H9 (cell line): ENCODE measurements around the gene SLC39A1. TPM values are rescaled to one million over a fixed set of nuclear protein-coding genes. Genes with fewer than 3 reads are reported as not detected.

Experiments
- DNase-seq: peaks from one replicate; pipeline ENCODE4 v3.0.0-alpha.2; 2017
- H2AFZ ChIP-seq: one replicate; pipeline ENCODE4 v1.6.1; 2013; ENCODE audit warnings: mild to moderate bottlenecking, low read length, control low read depth, moderate library complexity
- H2AK5ac ChIP-seq: 2 replicates; pipeline ENCODE4 v1.6.1; 2013; ENCODE audit warnings: low read length, control low read depth, mixed read lengths; ENCODE audit not compliant: insufficient read length
- H2BK120ac ChIP-seq: one replicate; pipeline ENCODE4 v1.6.1; 2013; ENCODE audit warnings: low read depth, mild to moderate bottlenecking, low read length, control low read depth, inconsistent platforms; ENCODE audit not compliant: poor library complexity, severe bottlenecking
- H2BK12ac ChIP-seq: 2 replicates; pipeline ENCODE4 v1.6.1; 2013; ENCODE audit warnings: low read length, control low read depth, mixed read lengths, low read depth; ENCODE audit not compliant: insufficient read length
- H2BK15ac ChIP-seq: 2 replicates; pipeline ENCODE4 v1.6.1; 2013; ENCODE audit warnings: low read depth, low read length, control low read depth
- H2BK20ac ChIP-seq: one replicate; pipeline ENCODE4 v1.6.1; 2013; ENCODE audit warnings: low read depth, mild to moderate bottlenecking, low read length, control low read depth, inconsistent platforms; ENCODE audit not compliant: poor library complexity, severe bottlenecking
- H2BK5ac ChIP-seq: 2 replicates; pipeline ENCODE4 v1.6.1; 2013; ENCODE audit warnings: low read length, control low read depth, mixed read lengths; ENCODE audit not compliant: insufficient read length
- H3K14ac ChIP-seq: 2 replicates; pipeline ENCODE4 v1.6.1; 2013; ENCODE audit warnings: low read length, control low read depth; ENCODE audit not compliant: insufficient read depth
- H3K18ac ChIP-seq: 2 replicates; pipeline ENCODE4 v1.6.1; 2013; ENCODE audit warnings: low read depth, mild to moderate bottlenecking, mixed read lengths, low read length, control low read depth; ENCODE audit not compliant: insufficient read length
- H3K23ac ChIP-seq: 2 replicates; pipeline ENCODE4 v1.6.1; 2013; ENCODE audit warnings: low read length, control low read depth, mixed read lengths, low read depth; ENCODE audit not compliant: insufficient read length
- H3K23me2 ChIP-seq: 2 replicates; pipeline ENCODE4 v1.6.1; 2013; ENCODE audit warnings: low read depth, mild to moderate bottlenecking, mixed read lengths, low read length, control low read depth; ENCODE audit not compliant: insufficient read length, poor library complexity, severe bottlenecking
- H3K27ac ChIP-seq: 2 replicates; pipeline ENCODE4 v1.5.1; 2013; ENCODE audit warnings: low read length, control low read depth, mixed read lengths, low read depth; ENCODE audit not compliant: insufficient read length
- H3K27me3 ChIP-seq: 2 replicates; pipeline ENCODE4 v1.6.1; 2013; ENCODE audit warnings: low read length, control low read depth, inconsistent platforms; ENCODE audit not compliant: insufficient read depth
- H3K4ac ChIP-seq: 2 replicates; pipeline ENCODE4 v1.6.1; 2013; ENCODE audit warnings: low read depth, mild to moderate bottlenecking, control low read depth, inconsistent platforms, low read length, moderate library complexity
- H3K4me1 ChIP-seq: 2 replicates; pipeline ENCODE4 v1.6.1; 2013; ENCODE audit warnings: low read length, control low read depth, inconsistent platforms; ENCODE audit not compliant: insufficient read depth
- H3K4me2 ChIP-seq: 2 replicates; pipeline ENCODE4 v1.6.1; 2013; ENCODE audit warnings: low read length, control low read depth, mixed read lengths; ENCODE audit not compliant: insufficient read length, insufficient read depth
- H3K56ac ChIP-seq: 2 replicates; pipeline ENCODE4 v1.6.1; 2013; ENCODE audit warnings: low read depth, mild to moderate bottlenecking, mixed read lengths, low read length, control low read depth; ENCODE audit not compliant: insufficient read length
- H3K79me1 ChIP-seq: 2 replicates; pipeline ENCODE4 v1.6.1; 2013; ENCODE audit warnings: low read depth, mild to moderate bottlenecking, moderate library complexity, low read length, control low read depth, inconsistent platforms; ENCODE audit not compliant: insufficient read depth, poor library complexity, severe bottlenecking
- H3K79me2 ChIP-seq: 2 replicates; pipeline ENCODE4 v1.6.1; 2013; ENCODE audit warnings: low read length, control low read depth, inconsistent platforms; ENCODE audit not compliant: insufficient read depth
- H3K9ac ChIP-seq: 2 replicates; pipeline ENCODE4 v1.6.1; 2013; ENCODE audit warnings: low read length, control low read depth, mixed read lengths; ENCODE audit not compliant: insufficient read length; ENCODE audit errors: extremely low read depth
- H3K9me3 ChIP-seq: one replicate; pipeline ENCODE4 v1.6.1; 2013; ENCODE audit warnings: low read depth, low read length, inconsistent platforms; ENCODE audit not compliant: control insufficient read depth
- H3T11ph ChIP-seq: one replicate; pipeline ENCODE4 v1.6.1; 2013; ENCODE audit warnings: mild to moderate bottlenecking, low read length, control low read depth, inconsistent platforms
- H4K20me1 ChIP-seq: one replicate; pipeline ENCODE4 v1.6.1; 2013; ENCODE audit not compliant: control insufficient read depth, insufficient read length, insufficient read depth
- H4K5ac ChIP-seq: 2 replicates; pipeline ENCODE4 v1.6.1; 2013; ENCODE audit warnings: low read depth, mild to moderate bottlenecking, mixed read lengths, low read length, control low read depth; ENCODE audit not compliant: insufficient read length
- H4K8ac ChIP-seq: replicated peaks from 2 replicates; pipeline ENCODE4 v1.6.1; 2013; ENCODE audit warnings: low read length, control low read depth, mixed read lengths, low read depth; ENCODE audit not compliant: insufficient read length
- H4K91ac ChIP-seq: 2 replicates; pipeline ENCODE4 v1.6.1; 2013; ENCODE audit warnings: low read depth, mild to moderate bottlenecking, moderate library complexity, mixed read lengths, low read length, control low read depth; ENCODE audit not compliant: insufficient read length
- H3K27ac Mint-ChIP-seq, 3 experiments: 2 replicates in 2 of 3; 3 replicates in 1 of 3; pipeline ENCODE4 v1.8.0; 2020 to 2021; ENCODE audit warnings: mixed read lengths in 3 of 3, mild to moderate bottlenecking in 1 of 3, moderate library complexity in 1 of 3
- H3K27me3 Mint-ChIP-seq: 2 replicates; pipeline ENCODE4 v1.8.0; 2021; ENCODE audit warnings: low read depth, mild to moderate bottlenecking, moderate library complexity, mixed read lengths
- H3K36me3 Mint-ChIP-seq, 3 experiments: 2 replicates in 2 of 3; 3 replicates in 1 of 3; pipeline ENCODE4 v1.8.0; 2020 to 2021; ENCODE audit warnings: low read depth in 3 of 3, mixed read lengths in 3 of 3; ENCODE audit not compliant: insufficient read depth in 1 of 3
- H3K4me1 Mint-ChIP-seq, 2 experiments: 2 replicates each; pipeline ENCODE4 v1.8.0; 2020; ENCODE audit warnings: mixed read lengths in 2 of 2
- H3K4me3 Mint-ChIP-seq, 2 experiments: 2 replicates in 1 of 2; 3 replicates in 1 of 2; pipeline ENCODE4 v1.8.0; 2020 to 2021; ENCODE audit warnings: mild to moderate bottlenecking in 2 of 2, mixed read lengths in 2 of 2, moderate library complexity in 1 of 2
- H3K9me3 Mint-ChIP-seq, 2 experiments: 2 replicates in 1 of 2; 3 replicates in 1 of 2; pipeline ENCODE4 v1.8.0; 2020; ENCODE audit warnings: mild to moderate bottlenecking in 2 of 2, mixed read lengths in 2 of 2, moderate library complexity in 1 of 2
- WGBS: extraction: QIAGEN DNeasy Blood & Tissue Kit; methylation state at CpG from one replicate; pipeline ENCODE4 v1.1.7; 2013; ENCODE audit warnings: missing lambda C conversion rate, low lambda C conversion rate, mixed read lengths; ENCODE audit not compliant: insufficient read length; ENCODE audit errors: extremely low coverage; 5-methylcytosine and 5-hydroxymethylcytosine counted together
- total RNA-seq: library from RNA; stranded (reverse); gene quantifications from 2 replicates; pipeline ENCODE4 v1.2.1, GENCODE V29; 2021
- TF ChIP-seq, protein P1 (sequence below): fragments of 200-600 bp; sonication (generic); conservative IDR thresholded peaks from 3 replicates; pipeline ENCODE4 v1.8.0; 2021; ENCODE audit warnings: antibody characterized with exemption, mild to moderate bottlenecking

SLC39A1 gene
- total RNA-seq, 1 experiment from 2014 or later, result 161 TPM

DNA sequence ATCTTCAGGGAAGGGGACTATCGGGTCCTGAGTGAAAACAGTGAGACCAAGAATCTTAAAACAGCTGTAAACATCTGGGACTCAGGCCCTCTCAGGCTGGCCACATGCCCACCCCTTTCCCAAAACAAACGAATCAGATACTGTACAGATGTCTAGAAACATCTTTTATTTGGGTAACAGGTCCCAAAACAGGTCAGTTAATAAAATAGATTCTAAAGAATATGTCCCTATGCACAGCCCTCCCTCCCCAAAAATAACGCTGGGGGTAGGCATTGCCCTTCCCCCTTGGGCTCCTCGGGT, 4.4 kb downstream of the SLC39A1 start:
- Histone ChIP-seq H2AFZ (no peak overlapping the region), H4K8ac (no peak overlapping the region), H4K20me1 (no peaks in the 10 kb centered on the region), H2BK120ac (no peak overlapping the region), H2BK5ac (no peak overlapping the region), H3K14ac (no peak overlapping the region), H3K79me2 (peaks cover 43% of the 10 kb centered on the region), H3K4me1 (no peaks in the 10 kb centered on the region), H2BK15ac (no peak overlapping the region), H4K5ac (no peak overlapping the region), H2AK5ac (no peak overlapping the region), H3K56ac (no peak overlapping the region), H3K9me3 (no peaks in the 10 kb centered on the region), H3T11ph (no peak overlapping the region), H2BK12ac (no peak overlapping the region), H3K79me1 (peaks cover 21% of the 10 kb centered on the region), H3K4me2 (peak overlapping the region; percentile 6), H3K27me3 (no peaks in the 10 kb centered on the region), H3K9ac (no peak overlapping the region), H3K23ac (no peak overlapping the region), H3K23me2 (peaks cover 25% of the 10 kb centered on the region), H3K18ac (no peak overlapping the region), H4K91ac (no peak overlapping the region), H2BK20ac (no peak overlapping the region), H3K27ac (no peak overlapping the region), H3K4ac (no peak overlapping the region)
- Mint-ChIP-seq H3K27ac (peak overlapping the region; percentile 7 to 90 (median 87)), H3K4me3 (peak overlapping the region; percentile 99 to 100), H3K27me3 (no peaks in the 10 kb centered on the region), H3K36me3 (peaks cover 27 to 42% (median 29%) of the 10 kb centered on the region in 3 experiments), H3K9me3 (no peaks in the 10 kb centered on the region; a peak in 1 of 5 replicates), H3K4me1 (peaks cover 39 to 46% of the 10 kb centered on the region in 2 experiments)
- TF ChIP-seq, protein P1, sequence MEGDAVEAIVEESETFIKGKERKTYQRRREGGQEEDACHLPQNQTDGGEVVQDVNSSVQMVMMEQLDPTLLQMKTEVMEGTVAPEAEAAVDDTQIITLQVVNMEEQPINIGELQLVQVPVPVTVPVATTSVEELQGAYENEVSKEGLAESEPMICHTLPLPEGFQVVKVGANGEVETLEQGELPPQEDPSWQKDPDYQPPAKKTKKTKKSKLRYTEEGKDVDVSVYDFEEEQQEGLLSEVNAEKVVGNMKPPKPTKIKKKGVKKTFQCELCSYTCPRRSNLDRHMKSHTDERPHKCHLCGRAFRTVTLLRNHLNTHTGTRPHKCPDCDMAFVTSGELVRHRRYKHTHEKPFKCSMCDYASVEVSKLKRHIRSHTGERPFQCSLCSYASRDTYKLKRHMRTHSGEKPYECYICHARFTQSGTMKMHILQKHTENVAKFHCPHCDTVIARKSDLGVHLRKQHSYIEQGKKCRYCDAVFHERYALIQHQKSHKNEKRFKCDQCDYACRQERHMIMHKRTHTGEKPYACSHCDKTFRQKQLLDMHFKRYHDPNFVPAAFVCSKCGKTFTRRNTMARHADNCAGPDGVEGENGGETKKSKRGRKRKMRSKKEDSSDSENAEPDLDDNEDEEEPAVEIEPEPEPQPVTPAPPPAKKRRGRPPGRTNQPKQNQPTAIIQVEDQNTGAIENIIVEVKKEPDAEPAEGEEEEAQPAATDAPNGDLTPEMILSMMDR, result no peak
- WGBS, result no CpG with 5 or more reads among the region's 4 CpGs
- no peak for DNase-seq
